GM18499 (cell line): ENCODE results near the gene POGLUT3.

Source experiments
- ATAC-seq: cut with Tn5 transposase; IDR thresholded peaks from one replicate; pipeline ENCODE4 v1.9.1; 2021; ENCODE audit warnings: moderate number of reproducible peaks; ENCODE audit not compliant: insufficient read depth, unreplicated experiment

POGLUT3 gene

GRCh38 chr11:108498046-108498815, at the start of gene POGLUT3:
TSS of gene POGLUT3 (minus strand) at chr11:108498384. CDS start at chr11:108498366, 18 bp downstream.
- ATAC-seq = no peak

- ATAC-seq = no peak
Measured at GRCh38 chr11:108545909-108546501, 47.8 kb upstream of the POGLUT3 start.

- no peak for ATAC-seq
Measured at GRCh38 chr11:108543316-108543964, 45.3 kb upstream of the POGLUT3 start.

- no peak for ATAC-seq
Measured at GRCh38 chr11:108541531-108541930, 43.3 kb upstream of the POGLUT3 start.

GRCh38 chr11:108538502-108538901, 40.3 kb upstream of the POGLUT3 start:
- no peak for ATAC-seq

- ATAC-seq = no peak
Measured at GRCh38 chr11:108538022-108538424, 39.8 kb upstream of the POGLUT3 start.

- ATAC-seq = no peak
Measured at GRCh38 chr11:108536783-108537182, 38.6 kb upstream of the POGLUT3 start.

GRCh38 chr11:108535384-108535955, 37.3 kb upstream of the POGLUT3 start:
- no peak for ATAC-seq

- ATAC-seq = no peak
Measured at GRCh38 chr11:108534274-108534882, 36.2 kb upstream of the POGLUT3 start.

GRCh38 chr11:108530426-108530825, 32.2 kb upstream of the POGLUT3 start:
- ATAC-seq = no peak

GRCh38 chr11:108527382-108527781, 29.2 kb upstream of the POGLUT3 start:
- no peak for ATAC-seq

GRCh38 chr11:108525161-108525560, 27.0 kb upstream of the POGLUT3 start:
- ATAC-seq = no peak

GRCh38 chr11:108524422-108524821, 26.2 kb upstream of the POGLUT3 start:
- no peak for ATAC-seq

GRCh38 chr11:108522318-108522717, 24.1 kb upstream of the POGLUT3 start:
- no peak for ATAC-seq

- ATAC-seq = no peak
Measured at GRCh38 chr11:108518581-108518980, 20.4 kb upstream of the POGLUT3 start.

GRCh38 chr11:108516125-108516524, 17.9 kb upstream of the POGLUT3 start:
- ATAC-seq = no peak

GRCh38 chr11:108512708-108513107, 14.5 kb upstream of the POGLUT3 start:
- ATAC-seq = no peak

GRCh38 chr11:108511851-108512474, 13.8 kb upstream of the POGLUT3 start:
- ATAC-seq = no peak

GRCh38 chr11:108508653-108509593, 10.7 kb upstream of the POGLUT3 start:
- ATAC-seq = no peak
